D721Med (cell line): ENCODE results near the gene CNTF.

Source experiments
- DNase-seq: peaks from one replicate; pipeline ENCODE4 v3.0.0; 2011; ENCODE audit warnings: low spot score; ENCODE audit not compliant: insufficient read length
- FAIRE-seq: peaks from 2 replicates; lab custom pipeline; 2011; peaks lifted over from hg19 to GRCh38; lab: Jason Lieb, UNC
- CTCF ChIP-seq: IDR thresholded peaks from 2 replicates; pipeline ENCODE4 v1.5.1; 2012; ENCODE audit warnings: mild to moderate bottlenecking, control low read depth; ENCODE audit not compliant: insufficient read depth; ENCODE audit errors: missing control alignments

The CNTF gene

GRCh38 chr11:58606930-58607714 lies 15.3 kb upstream of the CNTF start:
- DNase-seq (no peak), FAIRE-seq (no peak)
- TF ChIP-seq CTCF = no peak

DNA sequence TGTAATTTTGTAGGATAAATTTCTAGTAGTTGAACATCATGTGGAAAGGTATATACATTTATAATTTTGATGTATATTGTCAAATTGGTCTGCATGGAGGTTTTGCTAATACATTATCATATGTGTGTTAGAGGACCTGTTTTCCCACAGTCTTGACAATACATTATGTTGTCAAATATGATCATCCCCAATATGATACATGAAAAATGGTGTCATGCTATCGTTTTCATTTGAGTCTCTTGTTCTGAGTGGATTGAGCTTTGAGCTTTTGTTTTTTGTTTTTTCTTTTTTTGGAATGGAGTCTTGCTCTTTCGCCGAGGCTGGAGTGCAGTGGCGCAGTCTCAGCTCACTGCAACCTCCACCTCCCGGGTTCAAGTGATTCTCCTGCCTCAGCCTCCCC lies 14.1 kb upstream of the CNTF start:
- FAIRE-seq (no peak), DNase-seq (no peak)
- TF ChIP-seq CTCF = no peak

DNA sequence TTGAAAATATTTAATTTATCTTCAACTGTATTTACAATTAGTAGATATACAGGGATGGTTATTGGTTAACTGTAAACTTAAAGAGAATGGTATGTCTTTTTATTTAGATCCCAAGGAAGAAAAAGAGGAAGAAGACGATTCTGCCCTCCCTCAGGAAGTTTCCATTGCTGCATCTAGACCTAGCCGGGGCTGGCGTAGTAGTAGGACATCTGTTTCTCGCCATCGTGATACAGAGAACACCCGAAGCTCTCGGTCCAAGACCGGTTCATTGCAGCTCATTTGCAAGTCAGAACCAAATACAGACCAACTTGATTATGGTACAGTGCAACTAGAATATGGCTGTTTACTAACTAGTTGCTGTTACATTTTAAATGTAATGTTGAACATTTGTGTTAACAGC lies 12.7 kb upstream of the CNTF start:
- FAIRE-seq = no peak
- no peak for TF ChIP-seq CTCF
- no peak for DNase-seq

- DNase-seq (no peak), FAIRE-seq (no peak)
- TF ChIP-seq CTCF = no peak
Measured at GRCh38 chr11:58613228-58613627, 9.2 kb upstream of the CNTF start.

- DNase-seq = no peak
- FAIRE-seq = no peak
- TF ChIP-seq CTCF = no peak
Measured at GRCh38 chr11:58615559-58615958, 6.9 kb upstream of the CNTF start.

DNA sequence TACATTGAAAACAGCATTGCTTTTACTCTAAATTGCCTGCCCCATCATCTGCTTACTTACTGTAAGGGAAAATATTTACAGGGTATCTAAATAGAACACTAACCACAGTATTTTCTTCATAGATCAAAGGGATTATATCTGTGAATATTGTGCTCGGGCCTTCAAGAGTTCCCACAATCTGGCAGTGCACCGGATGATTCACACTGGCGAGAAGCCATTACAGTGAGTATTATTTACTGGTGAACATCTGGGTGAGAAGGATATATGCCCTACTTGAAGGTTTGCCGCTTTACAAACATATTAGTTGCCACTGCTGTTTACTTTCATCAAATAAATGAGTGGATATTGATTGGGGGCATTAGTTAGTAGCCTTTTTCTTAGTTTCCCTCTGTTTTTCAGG lies 5.9 kb upstream of the CNTF start:
- TF ChIP-seq CTCF = no peak
- FAIRE-seq = no peak
- no peak for DNase-seq

DNA sequence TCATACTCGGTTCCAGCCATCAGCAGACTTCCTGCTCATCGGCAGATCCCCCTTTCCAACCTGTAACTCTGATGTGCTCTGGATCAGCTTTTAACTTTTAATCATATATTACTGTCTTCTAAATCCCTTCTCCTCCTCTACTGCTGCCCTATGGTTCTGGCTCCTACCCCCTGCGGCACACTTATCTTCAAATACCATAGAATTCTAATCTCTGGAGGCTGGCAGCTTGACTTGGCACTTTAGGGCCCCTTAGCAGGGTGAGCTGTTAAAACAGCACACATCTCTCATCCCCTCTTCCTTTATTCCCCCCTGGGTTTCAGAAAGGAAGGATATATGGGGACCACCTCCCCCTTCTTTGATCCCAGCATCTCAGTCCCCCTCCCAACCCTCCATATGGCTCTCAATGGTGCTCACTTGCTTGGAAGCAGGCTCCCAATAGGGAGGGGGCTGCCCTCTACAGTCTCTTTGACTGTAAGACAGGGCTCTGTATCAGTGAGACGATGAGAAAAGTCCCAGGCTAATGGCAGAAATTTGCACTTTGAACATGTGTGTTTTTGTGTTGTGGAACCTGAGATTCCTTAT lies 4.4 kb upstream of the CNTF start:
- TF ChIP-seq CTCF = peak; percentile 27
- DNase-seq (no peak), FAIRE-seq (no peak)
